ENCODE measurements around the gene LMO4.

- TF ChIP-seq EZH2 (IDR thresholded peaks at IDR 0.05) (no peak), POLR2AphosphoS5 (IDR thresholded peaks at IDR 0.05; ENCODE audit: borderline replicate concordance, low read depth, low read length) (no peak), FOXP2 (optimal IDR thresholded peaks at IDR 0.05; ENCODE audit: control extremely low read depth, extremely low read length, insufficient read depth) (no peak)
These were observed 1.6 kb downstream of the LMO4 start for GRCh38 chr1:87330057-87330884.

Measured in SK-N-MC (cell line).